ENCODE measurements around the gene OR10A3. TPM values are rescaled to one million over a fixed set of nuclear protein-coding genes. Genes with fewer than 3 reads are reported as not detected.
"Not testable (repeated sequence)": the region's sequence is repeated elsewhere in the genome, so short reads cannot be mapped to it uniquely, and the experiment has no call there.

OR10A3 gene
- total RNA-seq, 1 experiment from 2014 or later = not detected

GRCh38 chr11:7987560-7987883, 46.0 kb upstream of the OR10A3 start:
- Histone ChIP-seq H3K4me1 (ENCODE audit: control insufficient read depth in 1 of 2, insufficient read depth in 2 of 2, low read length in 2 of 2) (peaks cover 10 to 21% of the 10 kb centered on the region in 2 experiments; a peak in 3 of 4 replicates), H3K79me2 (ENCODE audit: insufficient read depth, low read length) (peaks cover 49% of the 10 kb centered on the region), H3K36me3 (ENCODE audit: control insufficient read depth in 1 of 2, insufficient read depth in 2 of 2, low read length in 2 of 2) (peaks cover 14 to 18% of the 10 kb centered on the region in 2 experiments; a peak in 2 of 4 replicates), H3K27ac (ENCODE audit: low read depth, low read length) (peak overlapping the region; percentile 2; the same call in 1 of the 2 replicates), H3K9ac (ENCODE audit: low read length) (peak overlapping the region; percentile 75), H3K4me2 (ENCODE audit: low read length) (peak overlapping the region; percentile 89), H3K4me3 (replicated peaks in 1 of 2; ENCODE audit: low read depth in 1 of 2, low read length in 2 of 2) (peak overlapping the region; percentile 93)
- POLR2A ChIA-PET; BruUV-seq (replicated peaks); H3K9me2 ChIP-seq (ENCODE audit: insufficient read depth); DNase-seq (ENCODE audit: low read depth, low spot score); H3K9me3 ChIP-seq (ENCODE audit: control insufficient read depth in 1 of 2, insufficient read depth in 1 of 2, low read depth in 1 of 2, low read length in 2 of 2); ATAC-seq; H2AFZ ChIP-seq (ENCODE audit: low read depth, low read length, poor library complexity, severe bottlenecking); H3K27me3 ChIP-seq (ENCODE audit: insufficient read depth, low read length); H4K20me1 ChIP-seq (ENCODE audit: insufficient read depth): not testable (repeated sequence)
- 0 out of 2 replicates have a peak, but pooled peaks have one; percentile 5 for TF ChIP-seq ZFX (IDR thresholded peaks at IDR 0.05)
- ChIA-PET RAD21 (ENCODE audit: low non-redundant PET in 1 of 2, low total read pairs in 2 of 2, uncharacterized antibody in 2 of 2, unreplicated experiment in 2 of 2) (interaction anchor here (0.8 to 2.2 kb wide), 2 partner anchors 83 to 95 kb away, joined by 4 read pairs; no protein-coding TSS in a partner anchor), CTCF (interaction anchor here (0.6 to 1.6 kb wide), 20 partner anchors 10 to 894 kb away, joined by 3 to 22 read pairs (median 4); no protein-coding TSS in a partner anchor)
- intact Hi-C loops (cut with micrococcal nuclease) = loop anchor here (1.0 to 5.0 kb wide), 3 partner anchors 80 to 890 kb away; no protein-coding TSS in a partner anchor

GRCh38 chr11:7986768-7987559, 45.5 kb upstream of the OR10A3 start, which contains the start of gene EIF3F:
Gene EIF3F, plus strand, starts transcription at chr11:7987337. Its CDS starts 16 bp downstream, at chr11:7987353.
- intact Hi-C loops (cut with micrococcal nuclease) = loop anchor here (1.0 to 5.0 kb wide), 3 partner anchors 80 to 890 kb away; no protein-coding TSS in a partner anchor
- ATAC-seq (peak; percentile 97), DNase-seq (ENCODE audit: low read depth, low spot score) (peak; percentile 100)
- H3K9ac ChIP-seq (ENCODE audit: low read length) = peak within 1 kb of the TSS; percentile 75
- peaks cover 9 to 12% of the 10 kb centered on the region in 2 experiments; a peak in 2 of 4 replicates for H3K36me3 ChIP-seq (ENCODE audit: control insufficient read depth in 1 of 2, insufficient read depth in 2 of 2, low read length in 2 of 2)
- H3K4me3 ChIP-seq (replicated peaks in 1 of 2; ENCODE audit: low read depth in 1 of 2, low read length in 2 of 2) = peak within 1 kb of the TSS; percentile 93
- H3K27me3 ChIP-seq (ENCODE audit: insufficient read depth, low read length) = no peaks in the 10 kb centered on the region
- peak within 1 kb of the TSS; percentile 89 for H3K4me2 ChIP-seq (ENCODE audit: low read length)
- no TSS peak for BruUV-seq (replicated peaks)
- H4K20me1 ChIP-seq (ENCODE audit: insufficient read depth) = no peaks in the 10 kb centered on the region; the same call in 1 of the 2 replicates
- ChIA-PET POLR2A (interaction anchor here (1.1 kb wide), 1 partner anchor 19 kb away, joined by 6 read pairs; no protein-coding TSS in a partner anchor), RAD21 (ENCODE audit: low non-redundant PET in 1 of 2, low total read pairs in 2 of 2, uncharacterized antibody in 2 of 2, unreplicated experiment in 2 of 2) (interaction anchor here (0.8 to 2.2 kb wide), 2 partner anchors 82 to 94 kb away, joined by 4 read pairs; no protein-coding TSS in a partner anchor), CTCF (interaction anchor here (0.6 to 1.6 kb wide), 22 partner anchors 9 to 894 kb away, joined by 3 to 22 read pairs (median 3); no protein-coding TSS in a partner anchor)
- peaks cover 45% of the 10 kb centered on the region for H3K79me2 ChIP-seq (ENCODE audit: insufficient read depth, low read length)
- no peaks in the 10 kb centered on the region for H3K9me3 ChIP-seq (ENCODE audit: control insufficient read depth in 1 of 2, insufficient read depth in 1 of 2, low read depth in 1 of 2, low read length in 2 of 2)
- peak within 1 kb of the TSS; percentile 13; the same call in 1 of the 2 replicates for H3K27ac ChIP-seq (ENCODE audit: low read depth, low read length)
- H3K9me2 ChIP-seq (ENCODE audit: insufficient read depth) = no peaks in the 10 kb centered on the region
- H2AFZ ChIP-seq (ENCODE audit: low read depth, low read length, poor library complexity, severe bottlenecking) = peak within 1 kb of the TSS; percentile 82
- H3K4me1 ChIP-seq (ENCODE audit: control insufficient read depth in 1 of 2, insufficient read depth in 2 of 2, low read length in 2 of 2) = peaks cover 10 to 21% of the 10 kb centered on the region in 2 experiments; a peak in 3 of 4 replicates
- TF ChIP-seq ZBTB33 (IDR thresholded peaks at IDR 0.05; ENCODE audit: extremely low read depth, insufficient replicate concordance, low read length) = no peak
- peak; percentile 83 for TF ChIP-seq RAD21 (IDR thresholded peaks at IDR 0.05; ENCODE audit: low read depth)
- peak; percentile 27 for TF ChIP-seq FOSL1 (IDR thresholded peaks at IDR 0.05; ENCODE audit: low read depth)
- no peak for TF ChIP-seq POLR2A (IDR thresholded peaks at IDR 0.05; ENCODE audit: borderline replicate concordance, extremely low read depth, insufficient read depth, insufficient read length)
- no peak for TF ChIP-seq ZNF274 (IDR thresholded peaks at IDR 0.05; ENCODE audit: low read depth, low read length)
- TF ChIP-seq EZH2 (IDR thresholded peaks at IDR 0.05) = no peak
- peak; percentile 82 for TF ChIP-seq SRF (IDR thresholded peaks at IDR 0.05; ENCODE audit: low read depth)
- TF ChIP-seq CEBPB (IDR thresholded peaks at IDR 0.05; ENCODE audit: low read depth) = no peak
- peak; percentile 51; the same call in 1 of the 2 replicates for TF ChIP-seq ZFX (IDR thresholded peaks at IDR 0.05)
- TF ChIP-seq REST (IDR thresholded peaks at IDR 0.05; ENCODE audit: low read depth) = no peak
- TF ChIP-seq POLR2AphosphoS5 (IDR thresholded peaks at IDR 0.05; ENCODE audit: low read depth, low read length) = 0 out of 2 replicates have a peak, but pooled peaks have one; percentile 33
- no peak for TF ChIP-seq ATF3 (IDR thresholded peaks at IDR 0.05)
